Liver (tissue), 9 donors: ENCODE measurements around the gene MTERF4. TPM values are rescaled to one million over a fixed set of nuclear protein-coding genes. Genes with fewer than 3 reads are reported as not detected.
A peak's percentile ranks its signal among the peaks of the same experiment; 100 is the strongest.

Experiments
- DNase-seq: peaks from one replicate; pipeline ENCODE4 v3.0.0-alpha.2; 2017; ENCODE audit warnings: low spot score
- H3K27ac ChIP-seq, 2 donors: one replicate each; pipeline ENCODE4 v1.7.0; 2013; ENCODE audit warnings: inconsistent platforms in 2 of 2, low read length in 2 of 2, control low read depth in 1 of 2, low read depth in 1 of 2, mild to moderate bottlenecking in 1 of 2
- H3K27me3 ChIP-seq, 4 donors: one replicate each; pipeline versions ENCODE4 v1.6.1 to v1.7.0; 2013; ENCODE audit warnings: low read length in 3 of 4, inconsistent platforms in 1 of 4, mild to moderate bottlenecking in 1 of 4, moderate library complexity in 1 of 4; ENCODE audit not compliant: control insufficient read depth in 4 of 4, insufficient read depth in 4 of 4
- H3K36me3 ChIP-seq, 4 donors: one replicate each; pipeline versions ENCODE4 v1.6.1 to v1.7.0; 2013; ENCODE audit warnings: low read length in 3 of 4, mild to moderate bottlenecking in 3 of 4, low read depth in 1 of 4, moderate library complexity in 1 of 4; ENCODE audit not compliant: control insufficient read depth in 4 of 4, insufficient read depth in 3 of 4
- H3K4me1 ChIP-seq, 4 donors: one replicate each; pipeline versions ENCODE4 v1.6.1 to v1.7.0; 2013; ENCODE audit warnings: low read length in 3 of 4, mild to moderate bottlenecking in 3 of 4, moderate library complexity in 1 of 4; ENCODE audit not compliant: control insufficient read depth in 4 of 4, insufficient read depth in 4 of 4
- H3K4me3 ChIP-seq, 3 donors: one replicate each; pipeline versions ENCODE4 v1.6.1 to v1.7.0; 2013; ENCODE audit warnings: low read length in 3 of 3, control low read depth in 1 of 3, low read depth in 1 of 3, mild to moderate bottlenecking in 1 of 3
- H3K9ac ChIP-seq, 2 donors: one replicate each; pipeline ENCODE4 v1.7.0; 2013; ENCODE audit warnings: low read length in 2 of 2, mild to moderate bottlenecking in 2 of 2, moderate library complexity in 2 of 2, control low read depth in 1 of 2, low read depth in 1 of 2
- H3K9me3 ChIP-seq, 4 donors: one replicate each; pipeline versions ENCODE4 v1.6.1 to v1.7.0; 2013; ENCODE audit warnings: low read length in 3 of 4; ENCODE audit not compliant: control insufficient read depth in 4 of 4
- ATF3 ChIP-seq: IDR thresholded peaks from 2 replicates; pipeline ENCODE4 v1.6.1; 2016; ENCODE audit warnings: antibody characterized with exemption
- CTCF ChIP-seq: fragments of 150-350 bp; IDR thresholded peaks from 2 replicates; pipeline ENCODE4 v1.5.1; 2017; ENCODE audit warnings: improper control_type of control experiment, low read depth, low read length; ENCODE audit not compliant: missing input control
- FOXA1 ChIP-seq: IDR thresholded peaks from 2 replicates; pipeline ENCODE4 v1.6.1; 2016; ENCODE audit warnings: antibody characterized with exemption
- FOXA2 ChIP-seq: IDR thresholded peaks from 2 replicates; pipeline ENCODE4 v1.6.1; 2016; ENCODE audit warnings: antibody characterized with exemption
- GABPA ChIP-seq, 2 donors: IDR thresholded peaks in 1 of 2; conservative IDR thresholded peaks in 1 of 2; 2 replicates each; pipeline ENCODE4 v1.6.1; 2016; ENCODE audit warnings: antibody characterized with exemption in 2 of 2, mild to moderate bottlenecking in 1 of 2, moderate library complexity in 1 of 2
- HNF4A ChIP-seq, 2 donors: conservative IDR thresholded peaks; 2 replicates each; pipeline ENCODE4 v1.6.1; 2016; ENCODE audit warnings: antibody characterized with exemption in 2 of 2, mild to moderate bottlenecking in 2 of 2
- HNF4G ChIP-seq: IDR thresholded peaks from 2 replicates; pipeline ENCODE4 v1.6.1; 2016; ENCODE audit warnings: antibody characterized with exemption
- JUND ChIP-seq, 2 donors: IDR thresholded peaks; 2 replicates each; pipeline ENCODE4 v1.6.1; 2016; ENCODE audit warnings: antibody characterized with exemption in 2 of 2
- MAX ChIP-seq: IDR thresholded peaks from 2 replicates; pipeline ENCODE4 v1.6.1; 2016; ENCODE audit warnings: antibody characterized with exemption
- RAD21 ChIP-seq, 2 donors: IDR thresholded peaks; 2 replicates each; pipeline ENCODE4 v1.6.1; 2016; ENCODE audit warnings: antibody characterized with exemption in 2 of 2, mild to moderate bottlenecking in 2 of 2
- REST ChIP-seq: IDR thresholded peaks from 2 replicates; pipeline ENCODE4 v1.6.1; 2016; ENCODE audit warnings: antibody characterized with exemption, mild to moderate bottlenecking
- RXRA ChIP-seq, 2 donors: IDR thresholded peaks; 2 replicates each; pipeline ENCODE4 v1.6.1; 2017 to 2018; ENCODE audit warnings: antibody characterized with exemption in 2 of 2, mild to moderate bottlenecking in 1 of 2
- SP1 ChIP-seq: IDR thresholded peaks from 2 replicates; pipeline ENCODE4 v1.6.1; 2018; ENCODE audit warnings: antibody characterized with exemption, mild to moderate bottlenecking
- TAF1 ChIP-seq: conservative IDR thresholded peaks from 2 replicates; pipeline ENCODE4 v1.6.1; 2016; ENCODE audit warnings: antibody characterized with exemption, mild to moderate bottlenecking
- YY1 ChIP-seq: IDR thresholded peaks from 2 replicates; pipeline ENCODE4 v1.6.1; 2016; ENCODE audit warnings: antibody characterized with exemption, mild to moderate bottlenecking
- ZBTB33 ChIP-seq: IDR thresholded peaks from 2 replicates; pipeline ENCODE4 v1.6.1; 2016; ENCODE audit warnings: antibody characterized with exemption
- WGBS: extraction: QIAGEN DNeasy Blood & Tissue Kit; methylation state at CpG from one replicate; pipeline ENCODE4 v1.1.7; 2013; 5-methylcytosine and 5-hydroxymethylcytosine counted together
- polyA plus RNA-seq, 2 donors: library from polyadenylated mRNA; stranded (reverse) in 1 of 2; unstranded in 1 of 2; fragments of 200-250 nt in 1 of 2; fragments of >200 nt in 1 of 2; fragmentation: Nextera tagmentation in 1 of 2; extraction: Ambion mirVana in 1 of 2; gene quantifications; one replicate each; pipeline versions ENCODE4 v1.2.1 to v1.2.3, GENCODE V29; 2013 to 2015
- total RNA-seq, 2 donors: library from RNA; depleted of rRNA; stranded (reverse); fragments of >200 nt; gene quantifications; one replicate each; pipeline ENCODE4 v1.2.3, GENCODE V29; 2014
- donor health status: healthy.
- donor health status: healthy.
- donor health status: healthy.
- donor health status: healthy.
- donor health status: healthy.

The MTERF4 gene
- total and polyA plus RNA-seq, 4 donors, result 13.3 to 36.7 (median 20.3) TPM

GRCh38 chr2:241149675-241149924 is 47.5 kb upstream of the MTERF4 start:
- TF ChIP-seq MAX, result no peak
- TF ChIP-seq ATF3, result no peak
- TF ChIP-seq HNF4G, result no peak
- no peak for TF ChIP-seq ZBTB33
- TF ChIP-seq JUND (IDR thresholded peaks at IDR 0.05), result no peak
- no peak for TF ChIP-seq REST
- TF ChIP-seq RAD21 (IDR thresholded peaks at IDR 0.05), result no peak
- no peak for TF ChIP-seq HNF4A (conservative IDR thresholded peaks at IDR 0.05)
- no peak for TF ChIP-seq TAF1
- no peak for TF ChIP-seq GABPA (IDR thresholded peaks at IDR 0.05 in 1 of 2, conservative IDR thresholded peaks at IDR 0.05 in 1 of 2)
- TF ChIP-seq RXRA (IDR thresholded peaks at IDR 0.05), result no peak
- TF ChIP-seq FOXA2, result no peak
- no peak for TF ChIP-seq YY1
- TF ChIP-seq FOXA1, result no peak
- peak overlapping the region; percentile 83 to 98 (median 96) for H3K4me3 ChIP-seq
- peaks cover 3 to 26% (median 19%) of the 10 kb centered on the region in 4 donors for H3K4me1 ChIP-seq
- H3K27ac ChIP-seq, result peak overlapping the region in 1 of 2 donors; percentile 32
- under 1% methylated on average over 23 of the region's 23 CpGs for whole genome bisulfite sequencing
- no peak for DNase-seq
- H3K9me3 ChIP-seq, result no peaks in the 10 kb centered on the region
- H3K9ac ChIP-seq, result peak overlapping the region in 1 of 2 donors; percentile 24
- no peaks in the 10 kb centered on the region for H3K27me3 ChIP-seq
- H3K36me3 ChIP-seq, result peaks cover 0 to 2% (median 0%) of the 10 kb centered on the region in 4 donors

- under 1% methylated on average over 88 of the region's 88 CpGs for WGBS
- TF ChIP-seq SP1, result peak; percentile 56
- TF ChIP-seq YY1, result peak; percentile 42
- TF ChIP-seq CTCF, result no peak
- TF ChIP-seq RAD21 (IDR thresholded peaks at IDR 0.05), result peak in 1 of 2 donors; percentile 6
- H3K9ac ChIP-seq, result peak within 1 kb of the TSS in 1 of 2 donors; percentile 24
Observed at GRCh38 chr2:241148891-241149674, 47.0 kb upstream of the MTERF4 start, which contains the start of gene PASK. Gene PASK (minus strand): TSS chr2:241149472. CDS start chr2:241143032, 6,440 bp downstream.

More at GRCh38 chr2:241148891-241149674, 47.0 kb upstream of the MTERF4 start, which contains the start of gene PASK:
- no peaks in the 10 kb centered on the region for H3K27me3 ChIP-seq
- peaks cover 3 to 26% (median 19%) of the 10 kb centered on the region in 4 donors for H3K4me1 ChIP-seq
- H3K9me3 ChIP-seq, result no peaks in the 10 kb centered on the region
- peak; percentile 93 for DNase-seq
- peaks cover 0 to 2% (median 0%) of the 10 kb centered on the region in 4 donors for H3K36me3 ChIP-seq
- peak within 1 kb of the TSS; percentile 83 to 98 (median 96) for H3K4me3 ChIP-seq
- H3K27ac ChIP-seq, result peak within 1 kb of the TSS; percentile 55 to 64
